ENCODE measurements around the gene CLEC18B.
"Not testable (repeated sequence)": the region's sequence is repeated elsewhere in the genome, so short reads cannot be mapped to it uniquely, and the experiment has no call there.

The CLEC18B gene

GRCh38 chr16:74372369-74372768 lies 48.9 kb downstream of the CLEC18B start:
- WGBS (ENCODE audit: insufficient coverage, insufficient read length): no CpG with 5 or more reads among the region's 5 CpGs
- H3K4me3 ChIP-seq (ENCODE audit: low read length): no peak overlapping the region
- no peaks in the 10 kb centered on the region for H3K9me3 ChIP-seq (ENCODE audit: control insufficient read depth, insufficient read depth, low read length)
- no peaks in the 10 kb centered on the region for H3K4me1 ChIP-seq (ENCODE audit: control insufficient read depth, insufficient read depth, low read length)
- no peaks in the 10 kb centered on the region for H3K27me3 ChIP-seq (ENCODE audit: control insufficient read depth, insufficient read depth, low read length)
- H3K27ac ChIP-seq (ENCODE audit: low read length): no peak overlapping the region
- H3K36me3 ChIP-seq (ENCODE audit: control insufficient read depth, insufficient read depth, low read length): no peaks in the 10 kb centered on the region
- DNase-seq (ENCODE audit: low read depth, low spot score): no peak

DNA sequence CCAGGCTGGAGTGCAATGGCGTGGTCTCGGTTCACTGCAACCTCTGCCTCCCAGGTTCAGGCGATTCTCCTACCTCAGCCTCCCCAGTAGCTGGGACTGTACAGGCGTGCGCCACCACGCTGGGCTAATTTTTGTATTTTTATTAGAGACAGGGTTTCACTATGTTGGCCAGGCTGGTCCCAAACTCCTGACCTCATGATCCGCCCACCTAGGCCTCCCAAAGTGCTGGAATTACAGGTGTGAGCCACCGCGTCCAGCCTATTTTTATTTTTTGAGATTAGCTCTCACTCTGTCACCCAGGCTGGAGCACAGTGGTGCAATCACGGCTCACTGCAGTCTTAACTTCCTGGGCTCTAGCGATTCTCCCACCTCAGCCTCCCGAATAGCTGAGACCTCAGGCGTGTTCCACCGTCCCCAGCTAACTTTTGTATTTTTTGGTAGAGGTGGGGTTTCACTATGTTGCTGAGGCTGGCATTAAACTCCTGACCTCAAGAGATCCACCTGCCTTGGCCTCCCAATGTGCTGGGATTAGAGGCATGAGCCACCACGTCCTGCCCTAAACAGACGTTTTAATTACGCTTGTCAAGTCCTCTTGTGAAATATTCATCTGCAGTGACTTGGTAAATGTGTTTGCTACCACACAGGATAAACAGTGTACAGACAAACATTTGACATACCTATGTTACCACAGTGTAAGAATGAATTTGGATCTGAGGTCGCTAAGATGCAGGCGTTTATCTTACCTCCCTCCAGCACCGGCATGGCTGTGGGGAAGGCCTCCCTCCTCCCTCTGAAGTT lies 50.7 kb downstream of the CLEC18B start:
- not testable (repeated sequence) for H3K27ac ChIP-seq (ENCODE audit: low read length); H3K9me3 ChIP-seq (ENCODE audit: control insufficient read depth, insufficient read depth, low read length); DNase-seq (ENCODE audit: low read depth, low spot score); H3K4me1 ChIP-seq (ENCODE audit: control insufficient read depth, insufficient read depth, low read length); H3K36me3 ChIP-seq (ENCODE audit: control insufficient read depth, insufficient read depth, low read length); H3K27me3 ChIP-seq (ENCODE audit: control insufficient read depth, insufficient read depth, low read length); H3K4me3 ChIP-seq (ENCODE audit: low read length)
- WGBS (ENCODE audit: insufficient coverage, insufficient read length): no CpG with 5 or more reads among the region's 20 CpGs

- not testable (repeated sequence) for H3K27me3 ChIP-seq (ENCODE audit: control insufficient read depth, insufficient read depth, low read length); H3K27ac ChIP-seq (ENCODE audit: low read length); H3K36me3 ChIP-seq (ENCODE audit: control insufficient read depth, insufficient read depth, low read length); H3K9me3 ChIP-seq (ENCODE audit: control insufficient read depth, insufficient read depth, low read length); H3K4me1 ChIP-seq (ENCODE audit: control insufficient read depth, insufficient read depth, low read length)
- no CpG with 5 or more reads among the region's 81 CpGs for WGBS (ENCODE audit: insufficient coverage, insufficient read length)
- DNase-seq (ENCODE audit: low read depth, low spot score): peak; percentile 27
- peak overlapping the region; percentile 99; the same call in 1 of the 2 replicates for H3K4me3 ChIP-seq (ENCODE audit: low read length)
Measured at GRCh38 chr16:74368002-74368911, 53.0 kb downstream of the CLEC18B start.

- H3K4me1 ChIP-seq (ENCODE audit: control insufficient read depth, insufficient read depth, low read length); DNase-seq (ENCODE audit: low read depth, low spot score); H3K9me3 ChIP-seq (ENCODE audit: control insufficient read depth, insufficient read depth, low read length); H3K27ac ChIP-seq (ENCODE audit: low read length); H3K36me3 ChIP-seq (ENCODE audit: control insufficient read depth, insufficient read depth, low read length); H3K27me3 ChIP-seq (ENCODE audit: control insufficient read depth, insufficient read depth, low read length): not testable (repeated sequence)
- no CpG with 5 or more reads among the region's 35 CpGs for WGBS (ENCODE audit: insufficient coverage, insufficient read length)
- peak overlapping the region; percentile 99 for H3K4me3 ChIP-seq (ENCODE audit: low read length)
Measured at GRCh38 chr16:74367469-74368001, 53.7 kb downstream of the CLEC18B start.

DNA sequence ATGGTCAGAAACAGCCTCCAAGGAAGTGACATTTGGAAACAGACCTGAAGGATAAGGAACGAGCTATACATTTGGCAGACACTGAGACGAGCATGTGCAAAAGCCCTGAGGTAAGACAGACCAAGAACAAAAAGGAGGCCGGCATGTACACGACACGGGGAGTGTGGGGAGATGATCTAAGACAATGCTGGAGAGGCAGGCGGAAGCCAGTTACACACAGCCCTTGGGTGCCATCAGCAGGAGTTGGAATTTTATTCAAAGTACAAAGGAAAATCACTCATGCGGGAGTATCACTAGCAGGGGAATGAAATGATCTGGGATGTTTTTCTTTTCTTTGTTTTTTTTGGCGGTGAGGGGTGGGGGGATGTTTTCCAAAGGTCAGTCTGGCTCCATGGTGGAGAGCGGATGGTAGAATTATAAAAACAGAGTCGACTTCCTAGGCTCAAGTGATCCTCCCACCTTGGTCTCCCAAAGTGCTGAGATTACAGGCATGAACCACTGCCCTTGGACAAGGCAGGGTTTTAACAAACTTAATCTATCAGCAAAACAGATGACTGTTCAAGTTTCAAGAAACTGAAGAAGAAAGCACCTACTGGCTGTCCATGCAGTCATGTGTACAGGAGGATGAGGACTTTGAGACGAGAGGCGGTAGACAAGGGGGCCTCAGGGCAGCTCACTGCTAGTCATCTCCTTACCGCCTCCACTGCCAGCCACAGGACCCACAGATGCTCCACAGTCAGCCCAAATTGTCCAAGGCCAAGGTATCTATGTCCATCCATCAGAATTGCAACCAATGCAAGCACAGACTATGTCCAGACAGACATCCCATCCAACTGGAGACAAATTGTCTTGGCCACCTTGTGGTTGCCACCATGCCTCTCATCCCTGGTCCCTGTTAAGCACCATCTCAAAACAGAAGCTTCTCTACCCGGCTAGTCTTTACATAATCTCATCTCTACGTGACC lies 59.4 kb downstream of the CLEC18B start:
- H3K4me3 ChIP-seq (ENCODE audit: low read length); H3K27me3 ChIP-seq (ENCODE audit: control insufficient read depth, insufficient read depth, low read length); H3K9me3 ChIP-seq (ENCODE audit: control insufficient read depth, insufficient read depth, low read length); H3K36me3 ChIP-seq (ENCODE audit: control insufficient read depth, insufficient read depth, low read length); DNase-seq (ENCODE audit: low read depth, low spot score); H3K27ac ChIP-seq (ENCODE audit: low read length); H3K4me1 ChIP-seq (ENCODE audit: control insufficient read depth, insufficient read depth, low read length): not testable (repeated sequence)
- whole genome bisulfite sequencing (ENCODE audit: insufficient coverage, insufficient read length): no CpG with 5 or more reads among the region's 15 CpGs

Measured in iPS DF 6.9 (cell line).